Measurements from ENCODE around the gene ASTL.

Gene ASTL

DNA sequence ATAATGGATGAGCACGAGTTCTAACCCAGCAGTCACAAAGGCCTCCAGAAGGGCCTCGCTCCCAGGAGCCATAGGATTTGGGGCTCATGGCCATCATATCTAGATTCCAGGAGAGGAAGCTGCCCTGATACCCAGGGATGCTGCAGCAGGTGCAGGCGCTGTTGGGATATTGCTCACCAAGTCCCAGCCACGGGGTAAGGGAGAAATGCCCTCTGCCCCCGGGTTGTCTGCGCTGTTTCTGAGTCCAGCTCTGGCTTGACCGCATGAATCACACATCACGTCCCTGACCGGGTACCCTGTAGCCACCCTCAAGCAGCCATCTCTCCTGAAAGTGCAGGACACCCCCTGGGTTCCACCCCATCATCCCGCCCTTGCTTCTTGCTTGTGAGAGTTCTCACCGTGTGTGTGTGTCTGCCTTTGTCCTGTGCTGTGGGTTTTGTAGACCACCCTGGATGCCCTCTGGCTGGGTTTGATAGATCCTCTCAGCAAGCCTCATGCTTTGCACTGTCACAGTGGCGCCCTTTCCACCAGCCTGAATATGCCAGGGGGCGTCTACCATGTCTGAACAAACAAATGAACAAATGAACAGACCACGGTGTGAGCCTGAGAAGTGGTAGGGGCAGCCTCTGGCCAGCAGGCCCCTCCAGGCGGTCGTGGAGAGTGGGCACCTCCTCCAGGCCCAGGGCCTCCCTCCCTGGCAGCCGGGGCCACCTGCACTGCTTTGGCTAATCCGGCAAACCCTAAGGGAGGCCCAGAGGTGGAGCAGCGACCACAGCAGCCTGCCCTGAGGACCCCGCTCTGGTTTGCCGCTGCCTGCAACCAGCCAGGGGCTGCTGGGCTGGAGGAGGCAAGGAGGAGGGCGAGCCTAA, 54.1 kb downstream of the ASTL start:
- no peak for DNase-seq (ENCODE audit: low read depth in 2 of 3, low spot score in 2 of 3)

- DNase-seq (ENCODE audit: low read depth in 2 of 3, low spot score in 2 of 3) = no peak
These were observed 55.0 kb downstream of the ASTL start for GRCh38 chr2:96083064-96083939.

DNA sequence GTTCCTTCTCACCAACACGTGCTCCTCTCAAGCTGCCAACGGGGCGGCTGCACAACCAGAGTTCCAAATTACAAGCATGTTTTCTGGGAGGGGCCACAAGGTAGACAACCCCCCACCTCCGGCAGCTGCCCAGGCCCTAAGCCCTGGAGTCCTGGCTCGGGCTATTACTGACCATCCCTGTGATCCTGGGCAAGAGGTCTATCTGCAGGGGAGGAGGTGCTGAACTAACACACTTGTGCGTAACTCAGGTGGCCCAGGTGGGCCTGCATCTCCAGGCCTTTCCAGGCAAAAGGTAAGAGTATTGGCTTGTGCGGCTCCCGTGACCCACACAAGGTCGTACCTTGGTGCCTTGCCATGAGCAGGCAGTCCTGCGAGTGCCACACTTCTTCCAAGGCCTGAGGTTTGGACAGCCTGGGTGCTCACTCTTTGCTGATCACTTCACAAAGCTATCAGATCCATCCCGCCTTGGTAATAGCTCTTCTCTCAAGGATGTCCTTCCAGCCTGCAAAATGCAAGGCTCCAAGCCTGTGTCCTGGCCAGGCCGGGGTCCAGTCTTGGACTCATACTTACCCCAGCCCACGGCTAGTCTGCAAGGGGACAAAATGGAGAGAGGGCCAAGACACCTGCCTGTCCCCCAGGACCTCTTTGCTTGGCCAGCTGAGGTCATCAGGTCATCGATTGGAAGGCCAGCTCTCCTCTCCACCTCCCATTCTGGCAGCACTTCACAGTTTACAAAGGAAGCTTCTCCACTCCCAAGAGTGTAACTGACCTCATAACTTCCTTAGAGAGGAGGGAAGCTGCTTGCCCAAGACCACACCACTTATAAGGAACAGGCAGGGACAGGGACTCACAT, 55.9 kb downstream of the ASTL start:
- no peak for DNase-seq (ENCODE audit: low read depth in 2 of 3, low spot score in 2 of 3)

- DNase-seq (ENCODE audit: low read depth in 2 of 3, low spot score in 2 of 3) = no peak
These were observed 57.3 kb downstream of the ASTL start for GRCh38 chr2:96081042-96081441.

- DNase-seq (ENCODE audit: low read depth in 2 of 3, low spot score in 2 of 3) = no peak
These were observed 63.0 kb downstream of the ASTL start for GRCh38 chr2:96075199-96075771.

- DNase-seq (ENCODE audit: low read depth in 2 of 3, low spot score in 2 of 3) = no peak
These were observed 64.1 kb downstream of the ASTL start for GRCh38 chr2:96074156-96074555.

DNA sequence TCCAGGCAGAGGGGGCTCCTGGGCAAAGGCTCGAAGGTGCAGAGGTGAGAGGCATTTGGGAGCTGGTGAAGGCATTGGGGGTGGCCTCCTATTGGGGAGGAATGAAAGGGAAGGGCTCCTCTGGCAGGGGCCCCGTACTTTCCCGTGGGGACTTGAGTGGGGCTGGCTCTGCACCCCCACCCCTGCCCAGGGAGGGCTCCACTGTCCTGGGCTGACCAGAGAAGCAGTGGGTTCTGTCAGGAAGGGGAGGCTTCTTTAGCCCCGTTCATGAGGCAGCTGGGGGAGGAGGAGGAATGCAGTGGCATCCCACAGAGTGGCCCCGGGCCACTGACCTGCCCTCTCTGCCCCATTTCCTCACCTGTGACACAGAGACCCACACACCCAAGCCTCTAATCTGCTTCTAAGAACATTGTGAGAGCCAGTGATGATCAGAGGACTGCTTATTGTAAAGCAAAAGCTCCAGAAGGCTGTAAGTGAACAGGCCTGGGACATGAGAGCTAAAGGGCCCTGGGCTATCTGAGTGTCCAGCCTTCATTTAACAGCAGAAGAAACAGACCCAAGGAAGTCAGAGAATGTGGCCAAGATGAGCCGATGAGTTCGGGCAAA, 65.0 kb downstream of the ASTL start:
- DNase-seq (ENCODE audit: low read depth in 2 of 3, low spot score in 2 of 3) = no peak
